Measurements from ENCODE around the gene ALOX15.
"Not testable (repeated sequence)": the region's sequence is repeated elsewhere in the genome, so short reads cannot be mapped to it uniquely, and the experiment has no call there.

ALOX15 gene

GRCh38 chr17:4667166-4667565 lies 25.7 kb upstream of the ALOX15 start:
- H3K4me1 Mint-ChIP-seq: peaks cover 2% of the 10 kb centered on the region
- DNase-seq (no peak), ATAC-seq (no peak)
- H3K4me3 Mint-ChIP-seq: no peak overlapping the region
- H3K27me3 Mint-ChIP-seq: peaks cover under 1% of the 10 kb centered on the region
- peaks cover 15% of the 10 kb centered on the region for H3K36me3 Mint-ChIP-seq (ENCODE audit: low read depth)
- H3K27ac Mint-ChIP-seq: no peak overlapping the region
- no peaks in the 10 kb centered on the region for H3K9me3 Mint-ChIP-seq

DNA sequence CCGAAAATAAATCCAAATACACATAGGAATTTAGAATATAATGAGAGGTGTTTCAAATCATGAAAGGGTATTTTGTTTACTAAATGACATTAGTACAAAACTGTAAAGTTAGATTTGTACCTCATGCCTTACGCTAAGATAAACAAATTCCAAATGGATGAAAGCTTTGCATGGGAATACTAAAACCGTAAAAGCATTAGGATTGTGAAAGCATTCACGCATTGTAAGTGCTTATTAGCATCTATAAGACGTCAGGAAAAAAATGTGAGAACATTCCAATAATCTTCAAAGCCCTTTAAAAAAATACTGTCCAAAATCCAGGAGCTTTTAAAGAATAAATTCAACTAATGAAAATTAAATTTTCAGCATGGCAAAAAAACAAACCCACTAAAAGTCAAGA lies 24.8 kb upstream of the ALOX15 start:
- DNase-seq (no peak), ATAC-seq (no peak)
- Mint-ChIP-seq H3K27me3 (peaks cover 2% of the 10 kb centered on the region), H3K4me3 (no peak overlapping the region), H3K4me1 (peaks cover 4% of the 10 kb centered on the region), H3K36me3 (ENCODE audit: low read depth) (peaks cover 13% of the 10 kb centered on the region), H3K27ac (no peak overlapping the region), H3K9me3 (no peaks in the 10 kb centered on the region)

GRCh38 chr17:4665027-4665426 lies 23.5 kb upstream of the ALOX15 start:
- no peak overlapping the region for H3K4me3 Mint-ChIP-seq
- peaks cover 4% of the 10 kb centered on the region for H3K4me1 Mint-ChIP-seq
- DNase-seq (no peak), ATAC-seq (no peak)
- H3K36me3 Mint-ChIP-seq (ENCODE audit: low read depth): peaks cover 3% of the 10 kb centered on the region
- H3K27ac Mint-ChIP-seq: no peak overlapping the region
- H3K9me3 Mint-ChIP-seq: no peaks in the 10 kb centered on the region
- H3K27me3 Mint-ChIP-seq: peaks cover 2% of the 10 kb centered on the region

DNA sequence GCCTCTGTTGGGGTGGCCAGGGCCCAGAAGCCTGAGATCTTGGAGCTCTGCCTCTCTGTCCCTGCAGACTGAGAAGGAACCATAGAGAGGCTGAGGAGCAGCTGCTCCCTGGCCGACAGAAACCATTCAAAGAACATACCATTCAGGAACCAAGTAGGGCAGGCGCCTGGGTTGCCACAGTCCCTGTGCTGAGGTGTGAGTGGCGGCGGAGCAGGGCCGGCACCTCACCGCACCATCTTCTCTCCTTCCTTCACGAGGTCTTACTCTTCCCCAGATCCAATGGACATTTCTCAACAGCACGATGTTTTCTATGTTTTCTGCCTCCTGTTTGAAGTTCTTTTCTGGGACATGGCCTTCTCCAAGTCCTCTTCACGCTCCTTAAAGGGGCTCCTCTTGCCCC lies 22.8 kb upstream of the ALOX15 start:
- no peak overlapping the region for H3K4me3 Mint-ChIP-seq
- no peak for ATAC-seq
- H3K4me1 Mint-ChIP-seq: peaks cover 4% of the 10 kb centered on the region
- no peaks in the 10 kb centered on the region for H3K36me3 Mint-ChIP-seq (ENCODE audit: low read depth)
- H3K27me3 Mint-ChIP-seq: peaks cover 6% of the 10 kb centered on the region
- H3K9me3 Mint-ChIP-seq: no peaks in the 10 kb centered on the region
- no peak for DNase-seq
- no peak overlapping the region for H3K27ac Mint-ChIP-seq

GRCh38 chr17:4663711-4664110 lies 22.2 kb upstream of the ALOX15 start:
- Mint-ChIP-seq H3K4me3 (no peak overlapping the region), H3K9me3 (no peaks in the 10 kb centered on the region)

DNA sequence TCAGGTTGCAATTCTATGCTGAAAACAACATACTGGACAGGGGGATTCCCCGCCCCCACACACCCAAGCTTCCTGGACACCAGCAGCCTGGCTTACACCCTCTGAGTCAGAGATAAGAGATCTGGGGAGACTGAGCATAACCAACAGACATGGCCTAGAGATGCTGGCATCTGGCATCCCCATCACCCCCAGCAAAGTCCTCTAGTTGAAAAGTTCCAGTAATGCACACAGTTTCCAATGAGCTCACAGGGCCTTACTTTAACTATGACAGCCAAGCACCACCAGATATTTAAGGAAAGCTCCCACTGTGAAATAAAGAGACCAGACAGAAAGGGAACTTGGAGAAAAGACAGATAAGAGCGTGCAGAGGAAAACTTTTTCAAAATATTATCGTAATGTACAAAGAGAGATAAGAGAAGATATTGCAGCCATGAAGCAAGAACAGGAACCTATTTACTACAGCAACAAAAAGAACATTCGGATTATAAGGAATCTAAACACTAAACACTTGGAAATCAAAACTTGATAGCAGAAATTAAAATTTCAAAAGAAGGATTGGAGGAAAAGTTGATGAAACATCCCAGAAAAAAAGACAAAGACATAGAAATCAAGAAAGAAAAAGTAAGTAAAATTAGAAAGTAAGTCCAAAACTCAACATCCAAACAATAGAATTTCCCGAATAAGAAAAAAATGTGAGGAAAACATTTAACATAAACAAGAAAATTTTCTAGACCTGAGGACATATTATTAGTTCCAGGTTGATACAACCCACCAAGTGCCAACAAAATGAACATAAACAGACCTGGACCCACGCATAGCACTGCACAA lies 17.2 kb upstream of the ALOX15 start:
- H3K4me3 Mint-ChIP-seq: no peak overlapping the region
- H3K27me3 Mint-ChIP-seq: peaks cover 9% of the 10 kb centered on the region
- H3K36me3 Mint-ChIP-seq (ENCODE audit: low read depth): no peaks in the 10 kb centered on the region
- peaks cover 17% of the 10 kb centered on the region for H3K4me1 Mint-ChIP-seq
- no peaks in the 10 kb centered on the region for H3K9me3 Mint-ChIP-seq
- ATAC-seq (peak; percentile 99), DNase-seq (peak; percentile 78)
- peak overlapping the region; percentile 8 for H3K27ac Mint-ChIP-seq

More at GRCh38 chr17:4663711-4664110, 22.2 kb upstream of the ALOX15 start:
- peaks cover 6% of the 10 kb centered on the region for H3K27me3 Mint-ChIP-seq
- no peak overlapping the region for H3K27ac Mint-ChIP-seq
- no peaks in the 10 kb centered on the region for H3K36me3 Mint-ChIP-seq (ENCODE audit: low read depth)
- DNase-seq: no peak
- no peak for ATAC-seq
- peaks cover 5% of the 10 kb centered on the region for H3K4me1 Mint-ChIP-seq

- Mint-ChIP-seq H3K36me3 (ENCODE audit: low read depth) (no peaks in the 10 kb centered on the region), H3K27ac (no peak overlapping the region), H3K27me3 (peaks cover 13% of the 10 kb centered on the region), H3K4me3 (no peak overlapping the region), H3K9me3 (no peaks in the 10 kb centered on the region), H3K4me1 (peaks cover 17% of the 10 kb centered on the region)
- ATAC-seq (no peak), DNase-seq (no peak)
Observed at GRCh38 chr17:4657678-4658077, 16.2 kb upstream of the ALOX15 start.

GRCh38 chr17:4655933-4656332 lies 14.5 kb upstream of the ALOX15 start:
- H3K27me3 Mint-ChIP-seq: peaks cover 11% of the 10 kb centered on the region
- not testable (repeated sequence) for H3K9me3 Mint-ChIP-seq; ATAC-seq; H3K36me3 Mint-ChIP-seq (ENCODE audit: low read depth); DNase-seq; H3K4me3 Mint-ChIP-seq; H3K27ac Mint-ChIP-seq
- peaks cover 13% of the 10 kb centered on the region for H3K4me1 Mint-ChIP-seq

GRCh38 chr17:4652997-4653396 lies 11.5 kb upstream of the ALOX15 start:
- H3K4me1 Mint-ChIP-seq: peaks cover 7% of the 10 kb centered on the region
- no peak overlapping the region for H3K27ac Mint-ChIP-seq
- no peaks in the 10 kb centered on the region for H3K36me3 Mint-ChIP-seq (ENCODE audit: low read depth)
- DNase-seq: no peak
- no peak overlapping the region for H3K4me3 Mint-ChIP-seq
- no peak for ATAC-seq
- peaks cover 14% of the 10 kb centered on the region for H3K27me3 Mint-ChIP-seq
- no peaks in the 10 kb centered on the region for H3K9me3 Mint-ChIP-seq

GRCh38 chr17:4648741-4649140 lies 7.3 kb upstream of the ALOX15 start:
- no peak for DNase-seq
- no peak for ATAC-seq
- Mint-ChIP-seq H3K4me1 (no peaks in the 10 kb centered on the region), H3K27me3 (peaks cover 37% of the 10 kb centered on the region), H3K27ac (no peak overlapping the region), H3K4me3 (no peak overlapping the region), H3K9me3 (no peaks in the 10 kb centered on the region), H3K36me3 (ENCODE audit: low read depth) (no peaks in the 10 kb centered on the region)

DNA sequence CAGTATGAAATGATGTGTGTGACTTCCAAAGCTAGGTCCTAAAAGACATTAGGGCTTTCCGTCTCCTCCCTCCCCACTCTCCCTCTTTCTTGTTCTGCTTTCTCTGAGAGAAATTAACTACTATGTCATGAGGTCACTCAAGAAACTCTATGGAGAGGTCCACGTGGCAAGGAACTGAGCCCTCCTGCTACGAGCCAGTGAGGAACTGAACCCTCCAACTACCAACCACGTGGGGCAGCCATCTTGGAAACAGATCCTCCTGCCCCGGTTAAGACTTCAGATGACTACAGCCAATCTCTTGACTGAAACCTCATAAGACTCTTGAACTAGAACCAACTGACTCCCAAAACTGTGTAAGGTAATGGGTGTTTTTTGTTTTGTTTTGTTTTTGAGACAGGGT lies 4.2 kb upstream of the ALOX15 start:
- Mint-ChIP-seq H3K27me3 (peaks cover 61% of the 10 kb centered on the region), H3K9me3 (no peaks in the 10 kb centered on the region), H3K36me3 (ENCODE audit: low read depth) (no peaks in the 10 kb centered on the region), H3K27ac (no peak overlapping the region), H3K4me3 (no peak overlapping the region), H3K4me1 (peaks cover 3% of the 10 kb centered on the region)
- no peak for DNase-seq
- no peak for ATAC-seq

GRCh38 chr17:4643676-4644075 lies 2.2 kb upstream of the ALOX15 start:
- ATAC-seq (no peak), DNase-seq (no peak)
- Mint-ChIP-seq H3K4me3 (no peak overlapping the region), H3K4me1 (peaks cover 11% of the 10 kb centered on the region), H3K27me3 (peaks cover 64% of the 10 kb centered on the region), H3K9me3 (no peaks in the 10 kb centered on the region), H3K27ac (no peak overlapping the region), H3K36me3 (ENCODE audit: low read depth) (no peaks in the 10 kb centered on the region)

GRCh38 chr17:4642286-4642685 lies 808 bp upstream of the ALOX15 start:
- Mint-ChIP-seq H3K9me3 (no peaks in the 10 kb centered on the region), H3K4me3 (no peak overlapping the region), H3K27me3 (peaks cover 71% of the 10 kb centered on the region), H3K4me1 (peaks cover 11% of the 10 kb centered on the region), H3K36me3 (ENCODE audit: low read depth) (no peaks in the 10 kb centered on the region), H3K27ac (no peak overlapping the region)
- ATAC-seq (no peak), DNase-seq (no peak)

- not testable (repeated sequence) for DNase-seq; H3K36me3 Mint-ChIP-seq (ENCODE audit: low read depth); H3K9me3 Mint-ChIP-seq; ATAC-seq; H3K27ac Mint-ChIP-seq; H3K4me3 Mint-ChIP-seq
- H3K27me3 Mint-ChIP-seq: peaks cover 78% of the 10 kb centered on the region
- peaks cover 24% of the 10 kb centered on the region for H3K4me1 Mint-ChIP-seq
Observed at GRCh38 chr17:4640569-4641188, 799 bp downstream of the ALOX15 start.

DNA sequence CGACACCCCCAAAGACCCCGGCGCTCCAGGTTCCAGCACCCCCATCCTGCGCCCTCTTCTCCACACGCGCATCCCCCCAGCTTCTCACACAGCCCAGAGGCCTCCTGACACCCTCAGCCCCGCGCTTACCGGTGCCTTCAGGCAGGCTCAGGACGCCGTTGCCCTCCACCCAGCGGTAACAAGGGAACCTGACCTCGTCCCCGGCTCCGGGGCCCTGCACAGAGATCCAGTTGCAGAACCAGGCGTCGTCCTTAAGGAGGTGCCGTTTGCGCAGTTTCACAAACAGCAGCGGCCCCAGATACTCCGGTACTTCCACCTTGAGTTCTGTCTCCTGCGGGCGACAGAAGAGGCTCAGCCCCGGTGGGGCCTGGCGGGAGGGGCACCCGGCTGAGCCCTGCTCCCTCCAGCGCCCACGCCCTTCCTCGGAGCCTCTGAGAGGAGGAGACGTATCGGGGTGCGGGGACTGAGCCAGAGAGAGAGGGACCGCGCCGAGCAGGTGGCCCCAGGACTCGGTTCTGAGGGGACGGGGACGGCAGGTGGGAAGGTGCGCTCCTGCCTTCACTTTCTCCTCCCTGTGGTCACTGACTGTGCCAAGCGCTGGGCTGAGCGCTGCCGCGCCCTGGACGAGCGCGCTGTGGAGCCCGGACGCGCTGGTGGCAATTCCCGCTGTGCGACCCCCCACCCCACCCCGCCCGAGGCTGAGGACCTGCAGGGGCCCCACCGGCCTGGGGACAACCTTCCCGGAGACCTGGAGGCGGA lies 2.0 kb downstream of the ALOX15 start:
- not testable (repeated sequence) for H3K27ac Mint-ChIP-seq; H3K36me3 Mint-ChIP-seq (ENCODE audit: low read depth); H3K9me3 Mint-ChIP-seq
- peak; percentile 51 for ATAC-seq
- Mint-ChIP-seq H3K4me1 (peaks cover 27% of the 10 kb centered on the region), H3K27me3 (peaks cover 75% of the 10 kb centered on the region), H3K4me3 (peak overlapping the region; percentile 45)
- DNase-seq: peak; percentile 27
